ENCODE results near the gene ANKRD60.

Gene ANKRD60

GRCh38 chr20:58222446-58222845 lies 6.0 kb downstream of the ANKRD60 start:
- no peak for DNase-seq (ENCODE audit: low read depth)

- no peak for DNase-seq (ENCODE audit: low read depth)
Observed at GRCh38 chr20:58219342-58219700, 9.1 kb downstream of the ANKRD60 start.

GRCh38 chr20:58218665-58219341 lies 9.7 kb downstream of the ANKRD60 start:
- DNase-seq (ENCODE audit: low read depth) = no peak

GRCh38 chr20:58216334-58216733 lies 12.1 kb downstream of the ANKRD60 start:
- DNase-seq (ENCODE audit: low read depth) = no peak

- no peak for DNase-seq (ENCODE audit: low read depth)
Observed at GRCh38 chr20:58215116-58215515, 13.3 kb downstream of the ANKRD60 start.

GRCh38 chr20:58214310-58214709 lies 14.1 kb downstream of the ANKRD60 start:
- DNase-seq (ENCODE audit: low read depth) = no peak

GRCh38 chr20:58213716-58214115 lies 14.7 kb downstream of the ANKRD60 start:
- DNase-seq (ENCODE audit: low read depth) = no peak

GRCh38 chr20:58213121-58213520 lies 15.3 kb downstream of the ANKRD60 start:
- no peak for DNase-seq (ENCODE audit: low read depth)

GRCh38 chr20:58212636-58213035 lies 15.8 kb downstream of the ANKRD60 start:
- DNase-seq (ENCODE audit: low read depth) = no peak

- DNase-seq (ENCODE audit: low read depth) = no peak
Observed at GRCh38 chr20:58210398-58210747, 18.1 kb downstream of the ANKRD60 start.

GRCh38 chr20:58209652-58210397 lies 18.6 kb downstream of the ANKRD60 start:
- peak; percentile 80 for DNase-seq (ENCODE audit: low read depth)

GRCh38 chr20:58208944-58209343 lies 19.5 kb downstream of the ANKRD60 start:
- no peak for DNase-seq (ENCODE audit: low read depth)

- no peak for DNase-seq (ENCODE audit: low read depth)
Observed at GRCh38 chr20:58205850-58206249, 22.6 kb downstream of the ANKRD60 start.

GRCh38 chr20:58202044-58202443 lies 26.4 kb downstream of the ANKRD60 start:
- no peak for DNase-seq (ENCODE audit: low read depth)

GRCh38 chr20:58201616-58202015 lies 26.8 kb downstream of the ANKRD60 start:
- no peak for DNase-seq (ENCODE audit: low read depth)

- no peak for DNase-seq (ENCODE audit: low read depth)
Observed at GRCh38 chr20:58199469-58199868, 29.0 kb downstream of the ANKRD60 start.

GRCh38 chr20:58198901-58199355 lies 29.5 kb downstream of the ANKRD60 start:
- no peak for DNase-seq (ENCODE audit: low read depth)

- DNase-seq (ENCODE audit: low read depth) = no peak
Observed at GRCh38 chr20:58198384-58198783, 30.1 kb downstream of the ANKRD60 start.

- DNase-seq (ENCODE audit: low read depth) = no peak
Observed at GRCh38 chr20:58197185-58197469, 31.3 kb downstream of the ANKRD60 start.

- no peak for DNase-seq (ENCODE audit: low read depth)
Observed at GRCh38 chr20:58196402-58197184, 31.9 kb downstream of the ANKRD60 start.

GRCh38 chr20:58195047-58195446 lies 33.4 kb downstream of the ANKRD60 start:
- DNase-seq (ENCODE audit: low read depth) = no peak

- DNase-seq (ENCODE audit: low read depth) = no peak
Observed at GRCh38 chr20:58194175-58194791, 34.2 kb downstream of the ANKRD60 start.

GRCh38 chr20:58192567-58192966 lies 35.9 kb downstream of the ANKRD60 start:
- DNase-seq (ENCODE audit: low read depth) = peak; percentile 8

All from stimulated activated CD4-positive, alpha-beta T cell treated with anti-CD3 and anti-CD28 coated beads, Interleukin-2, amount 100 ng/mL, for 4 hours (primary cell).